GM12891 (cell line): ENCODE measurements around the gene GPR17.

Experiments
- PAX5 ChIP-seq: IDR thresholded peaks from 2 replicates; pipeline ENCODE4 v1.6.1; 2011; ENCODE audit warnings: low read length, moderate library complexity, mild to moderate bottlenecking; ENCODE audit not compliant: insufficient read depth, severe bottlenecking
- POLR2A ChIP-seq: IDR thresholded peaks from 2 replicates; pipeline ENCODE4 v1.6.1; 2011; ENCODE audit warnings: low read depth, low read length, control low read depth
- POLR2AphosphoS5 ChIP-seq: IDR thresholded peaks from 2 replicates; pipeline ENCODE4 v1.6.1; 2011; ENCODE audit warnings: low read depth, low read length, control low read depth
- POU2F2 ChIP-seq: IDR thresholded peaks from 2 replicates; pipeline ENCODE4 v1.6.1; 2011; ENCODE audit warnings: low read depth, mild to moderate bottlenecking, control low read depth, low read length, moderate library complexity
- SPI1 ChIP-seq: IDR thresholded peaks from 2 replicates; pipeline ENCODE4 v1.6.1; 2011; ENCODE audit warnings: low read depth, low read length, control low read depth
- TAF1 ChIP-seq: IDR thresholded peaks from 2 replicates; pipeline ENCODE4 v1.6.1; 2011; ENCODE audit warnings: low read depth, low read length, control low read depth

- TF ChIP-seq POLR2A, result no peak
- no peak for TF ChIP-seq POU2F2
- no peak for TF ChIP-seq POLR2AphosphoS5
- TF ChIP-seq TAF1, result no peak
- no peak for TF ChIP-seq SPI1
- no peak for TF ChIP-seq PAX5
Observed at GRCh38 chr2:127634626-127635379, 11.2 kb upstream of the GPR17 start.
